A549 treated with ZK216348 at 1 μM for 4 hours (cell line): ENCODE measurements around the gene METAP1. TPM values are rescaled to one million over a fixed set of nuclear protein-coding genes. Genes with fewer than 3 reads are reported as not detected.

ENCODE experiments used
- total RNA-seq: library from RNA; stranded (reverse); fragments of 200-300 nt; extraction: Qiagen RNA extraction; gene quantifications from 5 replicates; pipeline ENCODE4 v1.2.3, GENCODE V29; 2022; ENCODE audit warnings: low read depth

Gene METAP1
- total RNA-seq: 42.0 to 54.3 TPM (median 50.8 TPM) in 5 replicates

DNA sequence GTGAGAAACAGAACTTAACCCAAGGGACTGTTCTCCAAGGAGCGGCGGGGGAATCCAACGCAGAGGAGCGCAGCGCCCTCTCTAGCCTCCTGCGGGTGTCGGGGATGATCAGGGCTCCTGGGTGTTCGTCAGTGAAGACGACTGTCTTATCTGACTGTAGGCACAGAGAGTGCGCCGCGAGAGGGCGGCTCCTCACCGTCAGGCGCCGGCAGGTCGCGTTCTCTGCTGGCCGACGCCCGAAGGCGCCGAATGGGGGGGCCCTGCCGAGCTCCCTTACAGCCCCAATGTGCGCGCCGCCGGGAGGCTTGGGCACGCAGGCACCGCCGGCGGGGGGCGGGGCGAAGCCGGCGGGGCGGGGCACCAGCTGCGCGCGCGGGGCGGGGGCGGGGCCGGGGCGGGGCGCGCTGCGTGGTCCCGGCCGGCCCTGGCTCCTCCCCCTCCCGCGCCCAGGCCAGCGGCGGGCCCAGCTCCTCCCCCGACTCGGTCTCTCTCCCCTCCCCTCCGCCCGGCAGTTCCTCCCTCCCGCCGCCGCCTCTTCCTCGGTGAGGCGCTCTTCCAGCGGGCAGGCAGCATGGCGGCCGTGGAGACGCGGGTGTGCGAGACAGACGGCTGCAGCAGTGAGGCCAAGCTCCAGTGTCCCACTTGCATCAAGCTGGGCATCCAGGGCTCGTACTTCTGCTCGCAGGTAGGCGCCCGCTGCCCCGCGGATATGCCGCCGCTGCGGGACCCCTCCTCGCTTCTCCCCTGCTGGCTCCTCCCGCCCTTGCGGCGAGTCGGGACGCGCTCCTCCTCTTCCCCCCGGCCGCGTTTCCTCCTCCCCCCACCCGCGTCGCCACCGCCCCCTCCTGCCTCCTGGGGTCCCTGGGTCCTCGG is at the start of gene METAP1:
TSS of gene METAP1 (plus strand) at position 539 of the 873 bp plus-strand sequence. CDS start at position 572, 33 bp downstream.

GRCh38 chr4:99088481-99089365 is 93.2 kb downstream of the METAP1 start, which contains the start of gene ADH5:
ADH5 (minus strand) TSS chr4:99088788; CDS start chr4:99088700, 88 bp downstream.

Other genes with a start within 250 kb of the METAP1 start
- gene EIF4E, start 66.6 kb upstream of the METAP1 start, total RNA-seq: 70.1 to 191 TPM (median 85.5 TPM) in 5 replicates
- gene ADH5, start 93.1 kb downstream of the METAP1 start, total RNA-seq: 103 to 123 TPM (median 107 TPM) in 5 replicates
- gene ADH4, start 148.6 kb downstream of the METAP1 start, total RNA-seq: not detected in 5 replicates
- gene ADH6, start 223.5 kb downstream of the METAP1 start, total RNA-seq: 0.07 TPM in 1 of 5 replicates, not detected in the others